PC-3 (cell line): ENCODE measurements around the gene ATF7. TPM values are rescaled to one million over a fixed set of nuclear protein-coding genes. Genes with fewer than 3 reads are reported as not detected.

ENCODE experiments used
- ATAC-seq: fragments of 200-7000 bp; cut with Tn5 transposase; 2 replicates; pipeline ENCODE4 v1.9.1; 2020; ENCODE audit warnings: mild to moderate bottlenecking, moderate library complexity
- BruUV-seq: library from RNA; stranded (reverse); fragments of 400-500 nt; replicated peaks from 2 replicates; lab custom pipeline; 2021; lab: Mats Ljungman, UMichigan
- CTCF ChIA-PET: fragments of 300-600 bp; sonication (Branson Sonifier 250); formaldehyde crosslinking; loops from one replicate; lab custom pipeline; 2022; ENCODE audit warnings: antibody characterized with exemption; lab: Charles Lee
- POLR2A ChIA-PET: fragments of 300-600 bp; sonication (Branson Sonifier 250); formaldehyde crosslinking; loops from one replicate; lab custom pipeline; 2022; ENCODE audit warnings: antibody characterized with exemption; ENCODE audit not compliant: unreplicated experiment; lab: Charles Lee
- DNase-seq: peaks from one replicate; pipeline ENCODE4 v3.0.0-alpha.2; 2015
- H2AFZ ChIP-seq: fragments of 300-600 bp; sonication (generic); 2 replicates; pipeline ENCODE4 v1.6.0; 2016; ENCODE audit warnings: antibody characterized with exemption, low read length
- H3F3A ChIP-seq: fragments of 300-600 bp; sonication (generic); one replicate; pipeline ENCODE4 v1.6.0; 2017; ENCODE audit warnings: antibody characterized with exemption, low read length, control low read depth, mild to moderate bottlenecking; ENCODE audit not compliant: unreplicated experiment
- H3K27ac ChIP-seq: fragments of 300-600 bp; sonication (generic); 2 replicates; pipeline ENCODE4 v1.5.1; 2016; ENCODE audit warnings: mild to moderate bottlenecking, low read length
- H3K27me3 ChIP-seq: fragments of 300-600 bp; sonication (generic); 2 replicates; pipeline ENCODE4 v1.6.1; 2016; ENCODE audit warnings: low read length, mixed read lengths
- H3K36me3 ChIP-seq: fragments of 300-600 bp; sonication (generic); 2 replicates; pipeline ENCODE4 v1.6.1; 2016; ENCODE audit warnings: low read depth, mixed run types, low read length, mixed read lengths
- H3K4me1 ChIP-seq: fragments of 300-600 bp; sonication (generic); 2 replicates; pipeline ENCODE4 v1.5.1; 2016; ENCODE audit warnings: low read length; ENCODE audit not compliant: insufficient read depth
- H3K4me2 ChIP-seq: fragments of 300-600 bp; sonication (generic); 2 replicates; pipeline ENCODE4 v1.6.0; 2016; ENCODE audit warnings: low read length
- H3K4me3 ChIP-seq: fragments of 300-600 bp; sonication (generic); 2 replicates; pipeline ENCODE4 v1.5.1; 2016; ENCODE audit warnings: mild to moderate bottlenecking, low read length, mixed read lengths
- H3K79me2 ChIP-seq: fragments of 300-600 bp; sonication (generic); 2 replicates; pipeline ENCODE4 v1.6.1; 2017; ENCODE audit warnings: low read length, mixed read lengths
- H3K9ac ChIP-seq: fragments of 300-600 bp; sonication (generic); 2 replicates; pipeline ENCODE4 v1.6.0; 2016; ENCODE audit warnings: mild to moderate bottlenecking, low read length
- H3K9me2 ChIP-seq: fragments of 300-600 bp; sonication (generic); replicated peaks from 2 replicates; pipeline ENCODE4 v1.6.1; 2016; ENCODE audit warnings: mixed run types, low read length, mixed read lengths
- H3K9me3 ChIP-seq: fragments of 300-600 bp; sonication (generic); 2 replicates; pipeline ENCODE4 v1.6.1; 2016; ENCODE audit warnings: low read length, mixed read lengths
- H4K20me1 ChIP-seq: fragments of 300-600 bp; sonication (generic); 2 replicates; pipeline ENCODE4 v1.6.1; 2016; ENCODE audit warnings: low read length, mixed read lengths
- CTCF ChIP-seq: fragments of 300-600 bp; sonication (generic); conservative IDR thresholded peaks from 2 replicates; pipeline ENCODE4 v1.5.1; 2017; ENCODE audit warnings: antibody characterized with exemption, low read depth, mild to moderate bottlenecking, low read length
- EZH2 ChIP-seq: fragments of 300-600 bp; sonication (generic); IDR thresholded peaks from one replicate; pipeline ENCODE4 v1.6.1; 2017; ENCODE audit warnings: antibody characterized with exemption, mild to moderate bottlenecking, low read length; ENCODE audit not compliant: unreplicated experiment
- EZH2phosphoT487 ChIP-seq: fragments of 300-600 bp; sonication (generic); IDR thresholded peaks from 2 replicates; pipeline ENCODE4 v1.6.1; 2018; ENCODE audit warnings: mild to moderate bottlenecking, antibody characterized with exemption, low read length, borderline replicate concordance
- intact Hi-C: fragments of 100-400 bp; cut with micrococcal nuclease; formaldehyde crosslinking; loops from 2 replicates; pipeline ENCODE4 v1.9.0; 2023
- total RNA-seq: library from RNA; depleted of rRNA; stranded (reverse); fragments of >200 nt; gene quantifications from 2 replicates; pipeline ENCODE4 v1.2.3, GENCODE V29; 2014

ATF7 gene
- total RNA-seq, 1 experiment from 2014 or later: 7.9 TPM

- H3K9me3 ChIP-seq: no peaks in the 10 kb centered on the region
- BruUV-seq: no TSS peak
- H3K4me3 ChIP-seq: no peak overlapping the region
- H3K27ac ChIP-seq: no peak overlapping the region
- H3K9ac ChIP-seq: no peak overlapping the region
- no peaks in the 10 kb centered on the region for H3K79me2 ChIP-seq
- ATAC-seq: no peak
- H3K9me2 ChIP-seq: no peaks in the 10 kb centered on the region
- DNase-seq: no peak
- ChIA-PET CTCF (no interaction called here), POLR2A (no interaction called here)
- H3K27me3 ChIP-seq: no peaks in the 10 kb centered on the region
- no peak overlapping the region for H2AFZ ChIP-seq
- intact Hi-C loops: no loop called here
- TF ChIP-seq CTCF: no peak
- TF ChIP-seq EZH2: no peak
- no peak for TF ChIP-seq EZH2phosphoT487
- no peaks in the 10 kb centered on the region for H3K4me1 ChIP-seq
- H3K4me2 ChIP-seq: no peak overlapping the region
- no peaks in the 10 kb centered on the region for H3F3A ChIP-seq
- H4K20me1 ChIP-seq: no peaks in the 10 kb centered on the region
- H3K36me3 ChIP-seq: peaks cover 19% of the 10 kb centered on the region
Measured at GRCh38 chr12:53514628-53515290, 111.4 kb downstream of the ATF7 start.

GRCh38 chr12:53513712-53514410 is 112.3 kb downstream of the ATF7 start:
- H4K20me1 ChIP-seq: no peaks in the 10 kb centered on the region
- CTCF ChIA-PET: no interaction called here
- ATAC-seq (no peak), DNase-seq (no peak)
- no peak overlapping the region for H3K4me3 ChIP-seq
- H3K36me3 ChIP-seq: peaks cover 19% of the 10 kb centered on the region
- no peaks in the 10 kb centered on the region for H3K9me2 ChIP-seq
- no peak overlapping the region for H3K27ac ChIP-seq
- POLR2A ChIA-PET: no interaction called here
- no peaks in the 10 kb centered on the region for H3K27me3 ChIP-seq
- intact Hi-C loops: no loop called here
- H3F3A ChIP-seq: no peaks in the 10 kb centered on the region
- H3K4me2 ChIP-seq: no peak overlapping the region
- BruUV-seq: no TSS peak
- TF ChIP-seq CTCF: no peak
- no peak for TF ChIP-seq EZH2phosphoT487
- TF ChIP-seq EZH2: no peak
- no peaks in the 10 kb centered on the region for H3K9me3 ChIP-seq
- H2AFZ ChIP-seq: no peak overlapping the region
- no peaks in the 10 kb centered on the region for H3K79me2 ChIP-seq
- H3K4me1 ChIP-seq: no peaks in the 10 kb centered on the region
- H3K9ac ChIP-seq: no peak overlapping the region
